GM12873 (cell line): ENCODE measurements around the gene ANKH.

Source experiments
- TF ChIP-seq, protein P1 (sequence below): IDR thresholded peaks from 2 replicates; pipeline ENCODE4 v1.5.1; 2012; ENCODE audit warnings: low read depth, mild to moderate bottlenecking, moderate library complexity, low read length, control low read depth; ENCODE audit not compliant: insufficient read depth; ENCODE audit errors: missing control alignments

ANKH gene

GRCh38 chr5:14741801-14742440 lies 129.7 kb downstream of the ANKH start:
- TF ChIP-seq, protein P1, sequence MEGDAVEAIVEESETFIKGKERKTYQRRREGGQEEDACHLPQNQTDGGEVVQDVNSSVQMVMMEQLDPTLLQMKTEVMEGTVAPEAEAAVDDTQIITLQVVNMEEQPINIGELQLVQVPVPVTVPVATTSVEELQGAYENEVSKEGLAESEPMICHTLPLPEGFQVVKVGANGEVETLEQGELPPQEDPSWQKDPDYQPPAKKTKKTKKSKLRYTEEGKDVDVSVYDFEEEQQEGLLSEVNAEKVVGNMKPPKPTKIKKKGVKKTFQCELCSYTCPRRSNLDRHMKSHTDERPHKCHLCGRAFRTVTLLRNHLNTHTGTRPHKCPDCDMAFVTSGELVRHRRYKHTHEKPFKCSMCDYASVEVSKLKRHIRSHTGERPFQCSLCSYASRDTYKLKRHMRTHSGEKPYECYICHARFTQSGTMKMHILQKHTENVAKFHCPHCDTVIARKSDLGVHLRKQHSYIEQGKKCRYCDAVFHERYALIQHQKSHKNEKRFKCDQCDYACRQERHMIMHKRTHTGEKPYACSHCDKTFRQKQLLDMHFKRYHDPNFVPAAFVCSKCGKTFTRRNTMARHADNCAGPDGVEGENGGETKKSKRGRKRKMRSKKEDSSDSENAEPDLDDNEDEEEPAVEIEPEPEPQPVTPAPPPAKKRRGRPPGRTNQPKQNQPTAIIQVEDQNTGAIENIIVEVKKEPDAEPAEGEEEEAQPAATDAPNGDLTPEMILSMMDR, result no peak

DNA sequence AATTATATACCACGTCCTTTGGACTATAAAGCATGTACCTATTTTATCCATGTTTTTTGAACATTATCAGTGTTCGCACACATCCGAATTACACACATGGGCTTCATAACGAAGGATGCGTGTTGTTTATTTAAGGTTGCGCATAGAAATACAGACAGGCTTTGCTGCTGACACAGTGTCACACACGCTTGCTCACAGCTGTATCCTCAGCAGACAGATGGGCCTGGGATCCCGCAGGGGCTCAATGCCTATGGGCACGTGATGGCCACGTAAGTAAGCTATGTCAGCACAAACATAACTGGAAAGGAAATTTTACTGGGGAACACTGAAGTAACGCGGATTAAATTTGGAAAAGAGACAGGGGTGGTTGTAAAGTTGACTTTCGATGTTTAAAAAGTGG lies 130.4 kb downstream of the ANKH start:
- TF ChIP-seq, protein P1, result no peak

DNA sequence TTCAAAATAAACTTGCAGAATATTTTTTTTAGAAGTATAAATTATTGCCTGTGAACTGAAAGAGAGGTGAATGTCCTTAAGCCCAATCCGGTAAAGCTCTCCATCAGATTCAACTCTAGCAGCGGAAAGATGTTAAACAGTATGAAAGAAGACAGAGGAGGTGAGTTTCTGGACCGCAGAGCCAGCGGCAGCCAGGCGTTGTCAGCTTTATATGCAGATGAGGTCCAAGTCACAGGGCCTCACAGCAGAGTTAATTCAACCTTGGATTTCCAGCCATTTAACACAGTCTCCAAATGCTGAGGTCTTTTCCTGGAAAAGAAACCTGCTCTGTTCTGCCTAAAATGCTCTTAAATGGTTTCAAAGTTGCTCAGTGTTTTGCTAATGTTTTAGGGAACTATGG lies 131.6 kb downstream of the ANKH start:
- TF ChIP-seq, protein P1, result no peak

- TF ChIP-seq, protein P1, result no peak
Measured at GRCh38 chr5:14739538-14739937, 132.0 kb downstream of the ANKH start.

DNA sequence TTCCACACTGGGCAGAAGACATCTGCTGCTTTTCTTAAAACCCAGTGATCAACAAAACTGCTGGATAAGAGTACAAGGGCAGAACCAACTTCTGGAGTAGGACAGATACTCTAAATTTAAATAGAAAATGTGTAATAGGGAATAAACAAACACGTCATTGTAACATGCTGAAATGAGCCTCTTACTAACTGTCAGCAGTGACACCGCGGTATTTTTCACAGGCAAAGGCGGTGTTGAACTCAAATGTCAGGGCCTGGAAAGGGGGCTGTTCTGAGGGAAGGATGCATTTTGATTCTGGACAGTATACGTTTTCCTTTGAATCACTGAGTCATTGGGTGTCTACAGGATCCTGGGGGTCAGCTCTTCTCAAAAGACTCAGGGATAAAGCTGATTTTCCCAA lies 133.5 kb downstream of the ANKH start:
- TF ChIP-seq, protein P1, result no peak

DNA sequence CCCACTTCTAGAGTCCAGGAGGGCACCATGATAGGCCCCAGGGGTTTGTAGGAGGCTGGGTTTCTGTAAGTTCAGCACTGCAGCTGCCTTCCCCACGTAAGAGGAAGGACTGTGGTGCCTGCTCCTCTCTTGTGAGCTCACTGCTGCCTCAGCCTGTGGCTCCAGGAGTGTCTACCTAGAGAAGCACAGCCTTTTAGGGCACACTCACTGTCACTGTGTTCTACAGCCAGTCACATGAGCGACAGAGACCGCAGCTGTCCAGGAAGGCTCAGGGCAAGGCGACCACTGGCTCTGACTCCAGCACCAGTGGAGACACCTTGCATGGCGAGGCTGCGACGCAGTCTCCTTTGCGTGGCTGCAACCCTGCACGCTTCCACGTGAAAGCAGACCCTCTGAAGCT lies 134.3 kb downstream of the ANKH start:
- TF ChIP-seq, protein P1, result no peak

DNA sequence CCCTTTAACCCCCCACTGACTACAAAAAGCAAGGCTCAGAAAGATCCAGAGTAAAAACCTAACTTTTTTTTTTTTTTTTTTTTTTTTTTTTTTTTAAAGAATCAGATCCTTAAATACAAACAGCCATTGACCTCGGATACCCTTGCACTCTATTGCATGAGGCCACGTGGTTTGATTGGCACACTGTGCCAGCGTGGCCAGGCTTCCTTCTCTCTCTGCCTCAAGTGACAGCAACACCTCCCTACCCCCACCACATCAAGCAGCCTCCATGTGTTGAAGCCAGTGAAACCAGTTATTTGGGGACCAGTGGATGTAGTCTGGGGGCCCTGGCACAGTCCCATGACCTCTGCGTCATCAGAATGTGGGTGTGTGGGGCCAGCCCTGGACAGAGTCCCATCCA lies 135.6 kb downstream of the ANKH start:
- TF ChIP-seq, protein P1, result no peak
